Liver (tissue), 2 donors: ENCODE measurements around the gene PCSK4.

Experiments used
- EGR1 ChIP-seq, 2 donors: IDR thresholded peaks; 2 replicates each; pipeline ENCODE4 v1.6.1; 2016 to 2018; ENCODE audit warnings: antibody characterized with exemption in 2 of 2, low read depth in 2 of 2
- JUND ChIP-seq, 2 donors: IDR thresholded peaks; 2 replicates each; pipeline ENCODE4 v1.6.1; 2016; ENCODE audit warnings: antibody characterized with exemption in 2 of 2
- RXRA ChIP-seq, 2 donors: IDR thresholded peaks; 2 replicates each; pipeline ENCODE4 v1.6.1; 2017 to 2018; ENCODE audit warnings: antibody characterized with exemption in 2 of 2, mild to moderate bottlenecking in 1 of 2
- SP1 ChIP-seq: IDR thresholded peaks from 2 replicates; pipeline ENCODE4 v1.6.1; 2018; ENCODE audit warnings: antibody characterized with exemption, mild to moderate bottlenecking
- TF ChIP-seq, protein P1 (sequence below): IDR thresholded peaks from 2 replicates; pipeline ENCODE4 v1.6.1; 2016; ENCODE audit warnings: antibody characterized with exemption
- TF ChIP-seq, protein P2 (sequence below): IDR thresholded peaks from 2 replicates; pipeline ENCODE4 v1.6.1; 2016; ENCODE audit warnings: antibody characterized with exemption, mild to moderate bottlenecking
- donor health status: healthy.

DNA sequence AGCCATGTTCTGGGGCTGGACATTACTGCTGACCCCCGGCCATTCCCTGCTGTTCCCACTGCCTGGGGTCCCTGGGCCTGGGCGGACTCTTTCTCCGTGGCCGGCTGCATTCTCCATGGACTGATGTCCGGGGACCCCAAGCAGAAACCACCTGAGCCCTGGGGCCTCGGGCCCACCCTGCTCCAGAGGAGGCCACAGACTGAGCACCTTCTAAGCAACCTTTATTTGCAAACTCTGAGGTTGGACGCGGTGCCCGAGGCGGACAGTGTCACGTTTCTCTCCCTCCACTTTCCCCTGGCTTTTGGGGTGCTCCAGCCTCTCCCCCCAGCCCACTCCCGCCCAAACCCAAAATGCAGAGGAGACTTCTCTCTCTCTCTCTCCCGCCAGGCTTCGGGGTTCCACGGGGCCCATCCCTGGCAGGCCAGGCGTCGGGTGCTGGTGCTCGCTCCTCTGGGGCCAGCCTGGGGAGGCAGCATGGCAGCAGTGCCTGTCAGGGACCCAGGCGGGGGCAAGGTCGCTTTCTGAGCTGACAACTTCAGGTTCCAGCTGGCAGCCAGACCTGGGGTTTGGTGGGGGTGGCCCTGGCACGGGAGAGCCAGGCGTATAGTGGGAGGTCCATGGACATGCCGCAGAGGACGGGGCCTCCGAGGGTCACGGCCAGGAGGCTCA, 8.8 kb downstream of the PCSK4 start:
- no peak for TF ChIP-seq JUND (IDR thresholded peaks at IDR 0.05)
- TF ChIP-seq, protein P1, sequence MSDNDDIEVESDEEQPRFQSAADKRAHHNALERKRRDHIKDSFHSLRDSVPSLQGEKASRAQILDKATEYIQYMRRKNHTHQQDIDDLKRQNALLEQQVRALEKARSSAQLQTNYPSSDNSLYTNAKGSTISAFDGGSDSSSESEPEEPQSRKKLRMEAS = no peak
- no peak for TF ChIP-seq SP1
- TF ChIP-seq RXRA (IDR thresholded peaks at IDR 0.05) = no peak
- TF ChIP-seq, protein P2, sequence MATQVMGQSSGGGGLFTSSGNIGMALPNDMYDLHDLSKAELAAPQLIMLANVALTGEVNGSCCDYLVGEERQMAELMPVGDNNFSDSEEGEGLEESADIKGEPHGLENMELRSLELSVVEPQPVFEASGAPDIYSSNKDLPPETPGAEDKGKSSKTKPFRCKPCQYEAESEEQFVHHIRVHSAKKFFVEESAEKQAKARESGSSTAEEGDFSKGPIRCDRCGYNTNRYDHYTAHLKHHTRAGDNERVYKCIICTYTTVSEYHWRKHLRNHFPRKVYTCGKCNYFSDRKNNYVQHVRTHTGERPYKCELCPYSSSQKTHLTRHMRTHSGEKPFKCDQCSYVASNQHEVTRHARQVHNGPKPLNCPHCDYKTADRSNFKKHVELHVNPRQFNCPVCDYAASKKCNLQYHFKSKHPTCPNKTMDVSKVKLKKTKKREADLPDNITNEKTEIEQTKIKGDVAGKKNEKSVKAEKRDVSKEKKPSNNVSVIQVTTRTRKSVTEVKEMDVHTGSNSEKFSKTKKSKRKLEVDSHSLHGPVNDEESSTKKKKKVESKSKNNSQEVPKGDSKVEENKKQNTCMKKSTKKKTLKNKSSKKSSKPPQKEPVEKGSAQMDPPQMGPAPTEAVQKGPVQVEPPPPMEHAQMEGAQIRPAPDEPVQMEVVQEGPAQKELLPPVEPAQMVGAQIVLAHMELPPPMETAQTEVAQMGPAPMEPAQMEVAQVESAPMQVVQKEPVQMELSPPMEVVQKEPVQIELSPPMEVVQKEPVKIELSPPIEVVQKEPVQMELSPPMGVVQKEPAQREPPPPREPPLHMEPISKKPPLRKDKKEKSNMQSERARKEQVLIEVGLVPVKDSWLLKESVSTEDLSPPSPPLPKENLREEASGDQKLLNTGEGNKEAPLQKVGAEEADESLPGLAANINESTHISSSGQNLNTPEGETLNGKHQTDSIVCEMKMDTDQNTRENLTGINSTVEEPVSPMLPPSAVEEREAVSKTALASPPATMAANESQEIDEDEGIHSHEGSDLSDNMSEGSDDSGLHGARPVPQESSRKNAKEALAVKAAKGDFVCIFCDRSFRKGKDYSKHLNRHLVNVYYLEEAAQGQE = no peak
- no peak for TF ChIP-seq EGR1 (IDR thresholded peaks at IDR 0.05; ENCODE audit: low read depth in 2 of 2)
